GM19455 (cell line): ENCODE results near the gene ARSG.
A peak's percentile ranks its signal among the peaks of the same experiment; 100 is the strongest.

ENCODE experiments used
- ATAC-seq: cut with Tn5 transposase; IDR thresholded peaks from one replicate; pipeline ENCODE4 v1.9.1; 2021; ENCODE audit not compliant: unreplicated experiment

Gene ARSG

DNA sequence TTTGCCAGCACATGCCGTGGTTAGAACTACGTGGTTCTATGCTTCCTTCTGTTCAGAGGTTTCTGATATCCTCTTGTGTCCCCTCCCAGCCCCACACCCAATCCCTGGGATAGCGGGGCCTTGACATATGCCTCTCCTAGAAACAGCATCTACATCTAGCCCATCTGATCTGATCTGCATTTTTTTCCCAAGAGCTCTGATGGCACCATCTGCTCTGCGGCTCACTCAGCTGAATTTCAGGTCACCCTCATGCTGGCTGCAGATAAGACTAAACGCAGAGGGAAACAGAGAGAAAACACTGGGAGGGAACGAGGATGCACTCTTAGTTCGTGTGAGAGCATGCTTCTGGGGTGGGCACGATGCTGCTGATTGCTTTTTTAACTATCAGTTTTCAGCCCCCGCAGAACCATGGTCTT is 155.3 kb downstream of the ARSG start:
- no peak for ATAC-seq

GRCh38 chr17:68449021-68449739 is 157.9 kb downstream of the ARSG start:
- no peak for ATAC-seq

- no peak for ATAC-seq
These were observed 159.1 kb downstream of the ARSG start for GRCh38 chr17:68450391-68450790.

- ATAC-seq, result no peak
These were observed 159.5 kb downstream of the ARSG start for GRCh38 chr17:68450801-68451200.

GRCh38 chr17:68451670-68452354 is 160.5 kb downstream of the ARSG start:
- ATAC-seq, result no peak

DNA sequence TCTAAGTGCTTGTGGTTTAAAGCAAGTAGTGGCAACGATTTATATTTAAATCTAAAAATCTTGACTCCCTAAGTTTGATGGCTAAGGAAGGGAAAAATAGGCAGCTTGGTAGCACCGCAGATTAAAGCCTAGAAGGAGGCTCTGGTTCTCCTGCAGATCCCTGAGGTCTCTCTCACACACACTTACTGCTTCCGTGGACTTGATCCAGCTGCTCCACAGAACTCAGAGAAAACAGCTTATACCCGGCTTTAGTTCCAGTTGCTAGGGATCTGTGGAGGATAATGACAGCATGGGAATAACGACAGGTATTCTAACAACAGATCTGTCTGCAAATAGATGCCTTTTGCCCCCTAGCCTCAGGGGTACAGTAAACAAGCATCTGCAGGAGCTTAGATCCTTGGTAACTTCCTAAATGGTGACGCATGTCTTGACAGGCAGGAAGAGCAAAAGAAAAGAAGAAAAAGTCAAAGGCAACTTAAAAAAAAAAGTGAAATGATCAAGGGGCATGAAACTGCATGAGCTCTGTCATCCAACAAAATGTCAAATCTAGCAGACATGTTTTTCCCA is 161.5 kb downstream of the ARSG start:
- ATAC-seq, result no peak

- no peak for ATAC-seq
These were observed 162.8 kb downstream of the ARSG start for GRCh38 chr17:68453991-68454665.

DNA sequence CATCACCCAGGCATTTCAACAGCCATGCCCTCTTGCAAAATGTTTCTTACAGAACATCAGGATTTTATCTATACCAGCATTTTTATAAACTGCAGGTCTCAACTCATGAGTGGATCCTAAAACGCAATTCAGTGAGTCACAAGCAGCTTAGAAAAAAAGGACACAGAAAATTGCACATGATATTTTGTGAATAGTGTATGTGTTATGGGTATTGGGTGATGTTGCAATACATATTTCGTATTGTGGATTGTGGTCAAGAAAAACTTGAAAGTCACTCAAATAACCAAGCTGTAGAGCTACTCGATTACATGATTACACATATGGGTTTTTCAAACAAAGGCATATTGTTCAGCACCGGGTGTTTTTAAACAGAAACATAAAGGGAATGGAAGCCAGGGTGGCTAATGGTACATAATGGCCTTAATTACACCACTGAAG is 164.6 kb downstream of the ARSG start:
- no peak for ATAC-seq

- no peak for ATAC-seq
These were observed 165.3 kb downstream of the ARSG start for GRCh38 chr17:68456339-68457167.

DNA sequence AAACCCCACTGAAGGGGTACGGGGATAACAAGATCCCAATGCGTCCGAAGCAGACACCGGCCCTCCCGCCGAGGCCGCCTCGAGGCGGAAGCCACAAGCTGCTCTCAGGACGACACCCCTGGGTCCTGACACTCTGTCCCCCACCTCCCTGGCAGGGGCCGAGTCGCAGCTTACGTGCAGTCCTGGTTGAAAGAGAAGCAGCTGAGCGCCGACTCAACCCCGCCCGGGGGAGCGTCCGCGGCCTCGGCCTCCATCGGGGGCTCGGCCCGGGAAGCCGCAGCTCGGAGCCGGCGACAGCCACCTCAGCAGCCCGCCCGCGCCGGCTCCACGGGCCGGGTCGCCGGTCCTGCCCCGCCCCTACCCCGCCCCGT is 165.9 kb downstream of the ARSG start, which contains the start of gene WIPI1:
Gene WIPI1 (minus strand): TSS at position 329 of the 371 bp plus-strand sequence. CDS start 75 bp downstream, at position 254.
- ATAC-seq, result peak; percentile 32

- peak; percentile 60 for ATAC-seq
These were observed 166.4 kb downstream of the ARSG start for GRCh38 chr17:68457539-68458259.

- no peak for ATAC-seq
These were observed 167.2 kb downstream of the ARSG start for GRCh38 chr17:68458260-68459036.

DNA sequence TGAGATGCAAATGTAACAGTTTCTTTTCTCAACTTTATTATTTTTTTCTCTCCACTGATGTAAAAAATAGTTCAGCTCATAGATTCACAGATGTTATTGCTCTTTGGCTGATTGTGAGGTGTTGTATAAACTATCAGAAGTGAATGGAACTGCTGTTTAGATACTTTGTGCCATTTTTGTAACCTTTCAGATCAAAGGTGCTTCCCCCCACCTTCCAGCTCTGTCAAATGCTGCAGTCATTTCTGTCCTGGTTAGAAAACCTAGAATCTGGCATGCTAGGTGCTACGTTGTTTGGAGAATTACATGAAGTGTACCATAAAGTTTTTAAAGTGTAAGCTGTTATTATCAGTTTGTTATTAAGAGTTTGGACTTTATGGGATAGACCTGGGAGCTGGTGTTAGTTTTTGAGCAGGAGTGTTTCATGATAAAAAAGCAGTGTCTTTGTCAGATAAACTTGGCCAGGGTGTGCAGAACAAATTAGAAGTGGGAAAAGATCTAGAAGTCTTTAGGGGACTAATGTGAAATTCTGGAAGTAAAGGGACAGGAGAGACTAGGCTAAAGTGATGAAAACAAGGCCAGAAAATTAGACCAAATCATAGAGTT is 167.8 kb downstream of the ARSG start:
- peak; percentile 32 for ATAC-seq

DNA sequence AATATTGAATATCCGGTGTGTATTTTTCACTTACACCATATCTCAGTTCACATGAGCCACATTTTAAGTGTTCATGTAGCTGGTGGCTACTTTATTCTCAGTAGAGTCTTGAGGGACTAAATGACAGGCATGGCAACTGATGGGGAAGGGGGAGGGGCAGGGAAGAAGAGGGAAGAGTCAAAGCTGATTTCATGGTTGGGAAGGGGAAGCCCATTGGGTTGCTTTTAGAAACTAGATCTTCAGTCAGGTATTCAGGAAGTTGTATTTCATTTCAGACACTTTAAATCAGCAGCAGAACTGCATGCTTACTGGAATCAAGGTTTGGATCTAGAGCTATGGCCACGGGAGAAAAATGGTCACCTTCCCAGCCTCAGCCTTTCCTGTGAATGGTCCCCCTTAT is 168.9 kb downstream of the ARSG start:
- ATAC-seq, result no peak

DNA sequence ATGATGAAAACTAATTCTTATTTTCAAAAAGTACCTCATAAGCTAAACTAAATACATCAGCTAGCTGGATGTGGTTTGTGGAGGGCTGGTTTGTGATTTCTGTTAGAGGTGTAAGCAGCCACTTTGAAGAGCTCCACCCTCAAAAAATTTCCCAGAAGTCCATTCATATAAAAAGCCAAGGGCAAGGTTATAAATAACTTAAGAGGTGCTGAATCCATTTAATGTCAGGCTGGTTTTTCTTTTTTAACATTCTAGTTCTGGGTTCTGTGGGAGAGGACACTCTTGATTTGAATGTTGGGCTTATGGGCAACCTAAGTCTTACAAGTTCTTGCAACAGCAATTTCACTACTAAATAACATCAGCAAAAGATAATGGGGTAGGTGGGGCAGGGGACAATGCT is 169.4 kb downstream of the ARSG start:
- ATAC-seq, result no peak

GRCh38 chr17:68461122-68461539 is 169.8 kb downstream of the ARSG start:
- ATAC-seq, result no peak

DNA sequence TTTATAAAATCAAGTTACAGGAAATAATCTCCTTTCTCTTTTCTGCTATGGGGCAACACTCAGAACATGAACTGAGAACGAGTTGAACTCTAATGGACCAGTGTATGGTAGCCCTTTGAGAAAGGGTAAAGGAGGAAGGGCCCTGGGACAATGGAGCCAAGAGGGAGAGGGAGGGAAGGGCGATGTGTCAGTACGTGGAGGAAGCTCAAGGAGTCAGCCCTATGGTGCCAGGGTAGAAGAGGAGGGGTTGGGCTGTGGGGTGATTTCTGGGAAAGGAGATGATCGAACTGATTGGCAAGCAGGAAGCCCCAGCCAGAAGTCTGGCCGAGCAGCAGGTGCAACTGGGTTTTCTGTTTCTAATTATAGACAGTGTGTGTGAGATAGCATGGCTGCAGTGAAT is 170.3 kb downstream of the ARSG start:
- ATAC-seq, result no peak

GRCh38 chr17:68462381-68463210 is 171.3 kb downstream of the ARSG start:
- ATAC-seq, result peak; percentile 17
